Measurements from ENCODE around the gene LY6G6D. TPM values are rescaled to one million over a fixed set of nuclear protein-coding genes. Genes with fewer than 3 reads are reported as not detected.
A peak's percentile ranks its signal among the peaks of the same experiment; 100 is the strongest.

Gene LY6G6D
- total RNA-seq, 1 donor from 2014 or later: 1.5 TPM

DNA sequence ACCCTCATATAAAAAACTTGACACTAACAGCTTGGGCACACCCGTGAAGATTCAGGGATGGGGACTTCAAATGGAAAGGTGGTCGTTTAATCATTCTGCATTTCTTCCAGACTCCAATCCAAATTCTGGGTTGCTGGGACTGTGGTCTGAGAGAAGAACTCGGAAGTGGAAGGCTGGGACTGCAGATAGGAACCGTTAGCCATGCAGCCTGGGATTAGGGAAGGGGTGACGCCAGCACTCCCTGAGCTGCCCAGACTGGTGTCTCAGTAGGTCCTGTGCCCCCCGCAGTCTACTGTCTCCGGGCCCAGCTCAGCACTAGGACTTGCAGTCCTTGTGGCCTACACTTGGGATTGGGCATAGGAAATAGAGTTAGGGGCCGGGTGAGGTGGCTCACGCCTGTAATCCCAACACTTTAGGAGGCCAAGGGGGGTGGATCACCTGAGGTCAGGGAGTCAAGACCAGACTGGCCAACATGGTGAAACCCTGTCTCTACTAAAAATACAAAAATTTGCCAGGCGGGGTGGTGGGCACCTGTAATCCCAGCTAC is 21.7 kb downstream of the LY6G6D start:
- DNase-seq (ENCODE audit: extremely low spot score, unreplicated experiment): no peak

GRCh38 chr6:31737315-31737990 is 22.3 kb downstream of the LY6G6D start:
- H3K4me1 Mint-ChIP-seq (ENCODE audit: unreplicated experiment): peaks cover 44% of the 10 kb centered on the region
- H3K36me3 Mint-ChIP-seq: peaks cover 20% of the 10 kb centered on the region
- H3K27ac Mint-ChIP-seq: peak overlapping the region; percentile 99
- no peak for DNase-seq (ENCODE audit: extremely low spot score, unreplicated experiment)
- no peaks in the 10 kb centered on the region for H3K27me3 Mint-ChIP-seq
- H3K4me3 Mint-ChIP-seq: peak overlapping the region; percentile 98
- TF ChIP-seq, protein P1, sequence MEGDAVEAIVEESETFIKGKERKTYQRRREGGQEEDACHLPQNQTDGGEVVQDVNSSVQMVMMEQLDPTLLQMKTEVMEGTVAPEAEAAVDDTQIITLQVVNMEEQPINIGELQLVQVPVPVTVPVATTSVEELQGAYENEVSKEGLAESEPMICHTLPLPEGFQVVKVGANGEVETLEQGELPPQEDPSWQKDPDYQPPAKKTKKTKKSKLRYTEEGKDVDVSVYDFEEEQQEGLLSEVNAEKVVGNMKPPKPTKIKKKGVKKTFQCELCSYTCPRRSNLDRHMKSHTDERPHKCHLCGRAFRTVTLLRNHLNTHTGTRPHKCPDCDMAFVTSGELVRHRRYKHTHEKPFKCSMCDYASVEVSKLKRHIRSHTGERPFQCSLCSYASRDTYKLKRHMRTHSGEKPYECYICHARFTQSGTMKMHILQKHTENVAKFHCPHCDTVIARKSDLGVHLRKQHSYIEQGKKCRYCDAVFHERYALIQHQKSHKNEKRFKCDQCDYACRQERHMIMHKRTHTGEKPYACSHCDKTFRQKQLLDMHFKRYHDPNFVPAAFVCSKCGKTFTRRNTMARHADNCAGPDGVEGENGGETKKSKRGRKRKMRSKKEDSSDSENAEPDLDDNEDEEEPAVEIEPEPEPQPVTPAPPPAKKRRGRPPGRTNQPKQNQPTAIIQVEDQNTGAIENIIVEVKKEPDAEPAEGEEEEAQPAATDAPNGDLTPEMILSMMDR (conservative IDR thresholded peaks at IDR 0.05): no peak
- no peaks in the 10 kb centered on the region for H3K9me3 Mint-ChIP-seq

More for the DNA sequence above, 21.7 kb downstream of the LY6G6D start:
- peak overlapping the region; percentile 98 for H3K4me3 Mint-ChIP-seq
- TF ChIP-seq, protein P1 (conservative IDR thresholded peaks at IDR 0.05): no peak
- peaks cover 24% of the 10 kb centered on the region for H3K36me3 Mint-ChIP-seq
- H3K9me3 Mint-ChIP-seq: no peaks in the 10 kb centered on the region
- peaks cover 42% of the 10 kb centered on the region for H3K4me1 Mint-ChIP-seq (ENCODE audit: unreplicated experiment)
- peak overlapping the region; percentile 99 for H3K27ac Mint-ChIP-seq
- H3K27me3 Mint-ChIP-seq: no peaks in the 10 kb centered on the region

- TF ChIP-seq, protein P1 (conservative IDR thresholded peaks at IDR 0.05): peak; percentile 37
- H3K27me3 Mint-ChIP-seq: no peaks in the 10 kb centered on the region
- peaks cover 41% of the 10 kb centered on the region for H3K4me1 Mint-ChIP-seq (ENCODE audit: unreplicated experiment)
- H3K36me3 Mint-ChIP-seq: peaks cover 17% of the 10 kb centered on the region
- H3K27ac Mint-ChIP-seq: peak overlapping the region; percentile 99
- no peaks in the 10 kb centered on the region for H3K9me3 Mint-ChIP-seq
- peak overlapping the region; percentile 98 for H3K4me3 Mint-ChIP-seq
- no peak for DNase-seq (ENCODE audit: extremely low spot score, unreplicated experiment)
These were observed 23.1 kb downstream of the LY6G6D start for GRCh38 chr6:31737991-31738979.

GRCh38 chr6:31739639-31740396 is 24.7 kb downstream of the LY6G6D start, which contains the start of gene MSH5:
Gene MSH5, plus strand, starts transcription at chr6:31740005. Its CDS starts 462 bp downstream, at chr6:31740467.
- Mint-ChIP-seq H3K4me1 (ENCODE audit: unreplicated experiment) (peaks cover 39% of the 10 kb centered on the region), H3K9me3 (no peaks in the 10 kb centered on the region), H3K36me3 (peaks cover 9% of the 10 kb centered on the region), H3K4me3 (peak within 1 kb of the TSS; percentile 98), H3K27me3 (no peaks in the 10 kb centered on the region), H3K27ac (peak within 1 kb of the TSS; percentile 99)
- TF ChIP-seq, protein P1 (conservative IDR thresholded peaks at IDR 0.05): no peak
- DNase-seq (ENCODE audit: extremely low spot score, unreplicated experiment): peak; percentile 97

Measured in type B pancreatic cell (in vitro differentiated cells).